ENCODE results near the gene GTPBP10. TPM values are rescaled to one million over a fixed set of nuclear protein-coding genes. Genes with fewer than 3 reads are reported as not detected.

GTPBP10 gene
- total RNA-seq, 1 experiment from 2014 or later, result 18.5 TPM

DNA sequence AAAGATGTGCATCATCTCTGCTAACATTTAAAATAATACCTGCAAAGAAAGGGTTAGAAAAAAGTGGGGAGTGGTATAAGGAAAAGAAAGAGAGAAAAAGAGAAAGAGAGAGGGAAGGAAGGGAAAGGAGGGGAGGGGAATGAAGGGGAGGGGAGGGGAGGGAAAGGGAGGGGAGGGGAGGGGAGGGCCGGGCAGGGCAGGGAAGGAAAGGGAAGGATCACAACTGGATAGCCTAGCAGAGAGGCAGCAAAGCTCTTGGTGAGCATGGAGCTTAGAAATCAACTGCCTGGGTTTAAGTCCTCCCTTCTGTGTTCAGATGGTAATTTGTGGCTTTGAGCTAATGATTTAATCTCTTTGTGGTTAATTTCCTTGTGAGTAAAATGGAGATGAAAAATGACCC lies 20.0 kb upstream of the GTPBP10 start:
- Mint-ChIP-seq H3K27me3 (ENCODE audit: low read depth) (peaks cover 25% of the 10 kb centered on the region), H3K4me3 (no peak overlapping the region), H3K9me3 (no peaks in the 10 kb centered on the region), H3K36me3 (no peaks in the 10 kb centered on the region), H3K4me1 (0 out of 2 replicates have a peak, but pooled peaks cover 5% of the 10 kb centered on the region), H3K27ac (no peak overlapping the region)
- no peak for DNase-seq (ENCODE audit: low spot score)
- TF ChIP-seq, protein P1, sequence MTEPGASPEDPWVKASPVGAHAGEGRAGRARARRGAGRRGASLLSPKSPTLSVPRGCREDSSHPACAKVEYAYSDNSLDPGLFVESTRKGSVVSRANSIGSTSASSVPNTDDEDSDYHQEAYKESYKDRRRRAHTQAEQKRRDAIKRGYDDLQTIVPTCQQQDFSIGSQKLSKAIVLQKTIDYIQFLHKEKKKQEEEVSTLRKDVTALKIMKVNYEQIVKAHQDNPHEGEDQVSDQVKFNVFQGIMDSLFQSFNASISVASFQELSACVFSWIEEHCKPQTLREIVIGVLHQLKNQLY (CRISPR knock-in tag; IDR thresholded peaks at IDR 0.05), result no peak
- ChIA-PET POLR2A (no interaction called here), CTCF (interaction anchor here (1.0 kb wide), 1 partner anchor 101 kb away, joined by 4 read pairs; no protein-coding TSS in a partner anchor)
- ATAC-seq, result peak; percentile 63

DNA sequence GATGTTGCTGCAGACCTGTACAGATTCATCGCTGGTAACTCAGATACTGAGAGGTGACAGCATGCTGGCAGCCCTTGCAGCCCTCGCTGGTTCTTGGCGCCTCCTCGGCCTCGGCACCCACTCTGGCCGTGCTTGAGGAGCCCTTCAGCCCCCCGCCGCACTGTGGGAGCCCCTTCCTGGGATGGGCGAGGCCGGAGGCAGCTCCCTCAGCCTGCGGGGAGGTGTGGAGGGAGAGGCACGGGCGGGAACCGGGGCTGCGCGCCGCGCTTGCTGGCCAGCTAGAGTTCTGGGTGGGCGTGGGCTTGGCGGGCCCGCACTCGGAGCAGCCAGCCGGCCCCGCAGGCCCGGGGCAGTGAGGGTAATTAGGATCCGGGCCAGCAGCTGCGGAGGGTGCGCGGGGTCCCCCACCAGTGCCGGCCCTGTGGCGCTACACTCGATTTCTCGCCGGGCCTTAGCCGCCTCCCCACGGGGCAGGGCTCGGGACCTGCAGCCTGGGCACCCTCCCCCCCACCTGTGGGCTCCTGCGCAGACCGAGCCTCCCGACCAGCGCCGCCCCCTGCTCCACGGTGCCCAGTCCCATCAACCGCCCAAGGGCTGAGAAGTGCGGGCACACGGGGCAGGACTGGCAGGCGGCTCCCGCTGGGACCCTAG lies 12.2 kb upstream of the GTPBP10 start:
- H3K27me3 Mint-ChIP-seq (ENCODE audit: low read depth), result no peaks in the 10 kb centered on the region; the same call in 1 of the 2 replicates
- ATAC-seq (no peak), DNase-seq (ENCODE audit: low spot score) (no peak)
- ChIA-PET CTCF (no interaction called here), POLR2A (no interaction called here)
- H3K27ac Mint-ChIP-seq, result no peak overlapping the region
- no peaks in the 10 kb centered on the region for H3K36me3 Mint-ChIP-seq
- no peak overlapping the region for H3K4me3 Mint-ChIP-seq
- peaks cover 4% of the 10 kb centered on the region for H3K4me1 Mint-ChIP-seq
- H3K9me3 Mint-ChIP-seq, result peaks cover 7% of the 10 kb centered on the region; the same call in 1 of the 2 replicates
- TF ChIP-seq ZNF263 (CRISPR knock-in tag; IDR thresholded peaks at IDR 0.05; ENCODE audit: low read depth) (no peak), SOX15 (CRISPR knock-in tag; IDR thresholded peaks at IDR 0.05) (no peak), GTF2I (CRISPR knock-in tag; conservative IDR thresholded peaks at IDR 0.05) (no peak), OVOL2 (CRISPR knock-in tag; IDR thresholded peaks at IDR 0.05; ENCODE audit: borderline replicate concordance) (no peak), ZNF396 (CRISPR knock-in tag; IDR thresholded peaks at IDR 0.05; ENCODE audit: borderline replicate concordance) (no peak), MXD4 (CRISPR knock-in tag; IDR thresholded peaks at IDR 0.05; ENCODE audit: borderline replicate concordance) (no peak), KAT7 (CRISPR knock-in tag; IDR thresholded peaks at IDR 0.05; ENCODE audit: borderline replicate concordance) (no peak), RORB (CRISPR knock-in tag; IDR thresholded peaks at IDR 0.05) (no peak)
- TF ChIP-seq, protein P2, sequence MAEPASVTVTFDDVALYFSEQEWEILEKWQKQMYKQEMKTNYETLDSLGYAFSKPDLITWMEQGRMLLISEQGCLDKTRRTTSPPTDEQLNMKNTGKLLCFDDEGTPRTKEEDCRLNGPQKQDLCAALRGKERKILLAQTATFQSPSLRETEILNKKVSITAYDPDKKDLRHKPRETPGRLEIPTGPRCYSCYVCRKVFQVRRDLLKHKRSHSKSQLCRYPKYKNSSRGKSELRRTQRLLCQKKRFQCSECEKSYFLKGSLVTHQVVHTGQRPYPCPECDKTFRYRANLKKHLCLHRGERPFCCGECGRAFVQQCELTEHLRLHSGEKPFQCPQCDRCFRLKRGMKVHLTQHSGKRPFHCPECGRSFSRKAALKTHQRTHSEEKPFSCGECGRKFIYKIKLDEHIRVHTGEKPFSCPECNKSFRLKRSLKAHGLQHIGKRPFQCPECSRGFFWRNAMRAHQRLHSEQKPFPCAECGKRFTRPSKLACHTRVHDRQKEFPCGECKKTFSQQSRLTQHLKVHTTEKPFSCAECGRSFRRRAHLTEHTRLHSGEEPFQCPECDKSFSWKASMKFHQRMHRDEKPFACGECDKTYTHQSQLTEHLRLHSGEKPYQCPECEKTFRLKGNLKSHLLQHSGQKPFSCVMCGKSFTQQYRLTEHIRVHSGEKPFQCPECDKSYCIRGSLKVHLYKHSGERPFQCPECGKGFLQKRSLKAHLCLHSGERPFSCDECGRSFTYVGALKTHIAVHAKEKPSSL (CRISPR knock-in tag; conservative IDR thresholded peaks at IDR 0.05), result no peak
- TF ChIP-seq, protein P3, sequence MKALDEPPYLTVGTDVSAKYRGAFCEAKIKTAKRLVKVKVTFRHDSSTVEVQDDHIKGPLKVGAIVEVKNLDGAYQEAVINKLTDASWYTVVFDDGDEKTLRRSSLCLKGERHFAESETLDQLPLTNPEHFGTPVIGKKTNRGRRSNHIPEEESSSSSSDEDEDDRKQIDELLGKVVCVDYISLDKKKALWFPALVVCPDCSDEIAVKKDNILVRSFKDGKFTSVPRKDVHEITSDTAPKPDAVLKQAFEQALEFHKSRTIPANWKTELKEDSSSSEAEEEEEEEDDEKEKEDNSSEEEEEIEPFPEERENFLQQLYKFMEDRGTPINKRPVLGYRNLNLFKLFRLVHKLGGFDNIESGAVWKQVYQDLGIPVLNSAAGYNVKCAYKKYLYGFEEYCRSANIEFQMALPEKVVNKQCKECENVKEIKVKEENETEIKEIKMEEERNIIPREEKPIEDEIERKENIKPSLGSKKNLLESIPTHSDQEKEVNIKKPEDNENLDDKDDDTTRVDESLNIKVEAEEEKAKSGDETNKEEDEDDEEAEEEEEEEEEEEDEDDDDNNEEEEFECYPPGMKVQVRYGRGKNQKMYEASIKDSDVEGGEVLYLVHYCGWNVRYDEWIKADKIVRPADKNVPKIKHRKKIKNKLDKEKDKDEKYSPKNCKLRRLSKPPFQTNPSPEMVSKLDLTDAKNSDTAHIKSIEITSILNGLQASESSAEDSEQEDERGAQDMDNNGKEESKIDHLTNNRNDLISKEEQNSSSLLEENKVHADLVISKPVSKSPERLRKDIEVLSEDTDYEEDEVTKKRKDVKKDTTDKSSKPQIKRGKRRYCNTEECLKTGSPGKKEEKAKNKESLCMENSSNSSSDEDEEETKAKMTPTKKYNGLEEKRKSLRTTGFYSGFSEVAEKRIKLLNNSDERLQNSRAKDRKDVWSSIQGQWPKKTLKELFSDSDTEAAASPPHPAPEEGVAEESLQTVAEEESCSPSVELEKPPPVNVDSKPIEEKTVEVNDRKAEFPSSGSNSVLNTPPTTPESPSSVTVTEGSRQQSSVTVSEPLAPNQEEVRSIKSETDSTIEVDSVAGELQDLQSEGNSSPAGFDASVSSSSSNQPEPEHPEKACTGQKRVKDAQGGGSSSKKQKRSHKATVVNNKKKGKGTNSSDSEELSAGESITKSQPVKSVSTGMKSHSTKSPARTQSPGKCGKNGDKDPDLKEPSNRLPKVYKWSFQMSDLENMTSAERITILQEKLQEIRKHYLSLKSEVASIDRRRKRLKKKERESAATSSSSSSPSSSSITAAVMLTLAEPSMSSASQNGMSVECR (CRISPR knock-in tag; IDR thresholded peaks at IDR 0.05; ENCODE audit: borderline replicate concordance), result no peak
- TF ChIP-seq, protein P4, sequence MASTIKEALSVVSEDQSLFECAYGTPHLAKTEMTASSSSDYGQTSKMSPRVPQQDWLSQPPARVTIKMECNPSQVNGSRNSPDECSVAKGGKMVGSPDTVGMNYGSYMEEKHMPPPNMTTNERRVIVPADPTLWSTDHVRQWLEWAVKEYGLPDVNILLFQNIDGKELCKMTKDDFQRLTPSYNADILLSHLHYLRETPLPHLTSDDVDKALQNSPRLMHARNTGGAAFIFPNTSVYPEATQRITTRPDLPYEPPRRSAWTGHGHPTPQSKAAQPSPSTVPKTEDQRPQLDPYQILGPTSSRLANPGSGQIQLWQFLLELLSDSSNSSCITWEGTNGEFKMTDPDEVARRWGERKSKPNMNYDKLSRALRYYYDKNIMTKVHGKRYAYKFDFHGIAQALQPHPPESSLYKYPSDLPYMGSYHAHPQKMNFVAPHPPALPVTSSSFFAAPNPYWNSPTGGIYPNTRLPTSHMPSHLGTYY (CRISPR knock-in tag; IDR thresholded peaks at IDR 0.05), result no peak
- TF ChIP-seq, protein P5, sequence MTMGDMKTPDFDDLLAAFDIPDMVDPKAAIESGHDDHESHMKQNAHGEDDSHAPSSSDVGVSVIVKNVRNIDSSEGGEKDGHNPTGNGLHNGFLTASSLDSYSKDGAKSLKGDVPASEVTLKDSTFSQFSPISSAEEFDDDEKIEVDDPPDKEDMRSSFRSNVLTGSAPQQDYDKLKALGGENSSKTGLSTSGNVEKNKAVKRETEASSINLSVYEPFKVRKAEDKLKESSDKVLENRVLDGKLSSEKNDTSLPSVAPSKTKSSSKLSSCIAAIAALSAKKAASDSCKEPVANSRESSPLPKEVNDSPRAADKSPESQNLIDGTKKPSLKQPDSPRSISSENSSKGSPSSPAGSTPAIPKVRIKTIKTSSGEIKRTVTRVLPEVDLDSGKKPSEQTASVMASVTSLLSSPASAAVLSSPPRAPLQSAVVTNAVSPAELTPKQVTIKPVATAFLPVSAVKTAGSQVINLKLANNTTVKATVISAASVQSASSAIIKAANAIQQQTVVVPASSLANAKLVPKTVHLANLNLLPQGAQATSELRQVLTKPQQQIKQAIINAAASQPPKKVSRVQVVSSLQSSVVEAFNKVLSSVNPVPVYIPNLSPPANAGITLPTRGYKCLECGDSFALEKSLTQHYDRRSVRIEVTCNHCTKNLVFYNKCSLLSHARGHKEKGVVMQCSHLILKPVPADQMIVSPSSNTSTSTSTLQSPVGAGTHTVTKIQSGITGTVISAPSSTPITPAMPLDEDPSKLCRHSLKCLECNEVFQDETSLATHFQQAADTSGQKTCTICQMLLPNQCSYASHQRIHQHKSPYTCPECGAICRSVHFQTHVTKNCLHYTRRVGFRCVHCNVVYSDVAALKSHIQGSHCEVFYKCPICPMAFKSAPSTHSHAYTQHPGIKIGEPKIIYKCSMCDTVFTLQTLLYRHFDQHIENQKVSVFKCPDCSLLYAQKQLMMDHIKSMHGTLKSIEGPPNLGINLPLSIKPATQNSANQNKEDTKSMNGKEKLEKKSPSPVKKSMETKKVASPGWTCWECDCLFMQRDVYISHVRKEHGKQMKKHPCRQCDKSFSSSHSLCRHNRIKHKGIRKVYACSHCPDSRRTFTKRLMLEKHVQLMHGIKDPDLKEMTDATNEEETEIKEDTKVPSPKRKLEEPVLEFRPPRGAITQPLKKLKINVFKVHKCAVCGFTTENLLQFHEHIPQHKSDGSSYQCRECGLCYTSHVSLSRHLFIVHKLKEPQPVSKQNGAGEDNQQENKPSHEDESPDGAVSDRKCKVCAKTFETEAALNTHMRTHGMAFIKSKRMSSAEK (CRISPR knock-in tag; IDR thresholded peaks at IDR 0.05; ENCODE audit: borderline replicate concordance), result no peak
- TF ChIP-seq, protein P6, sequence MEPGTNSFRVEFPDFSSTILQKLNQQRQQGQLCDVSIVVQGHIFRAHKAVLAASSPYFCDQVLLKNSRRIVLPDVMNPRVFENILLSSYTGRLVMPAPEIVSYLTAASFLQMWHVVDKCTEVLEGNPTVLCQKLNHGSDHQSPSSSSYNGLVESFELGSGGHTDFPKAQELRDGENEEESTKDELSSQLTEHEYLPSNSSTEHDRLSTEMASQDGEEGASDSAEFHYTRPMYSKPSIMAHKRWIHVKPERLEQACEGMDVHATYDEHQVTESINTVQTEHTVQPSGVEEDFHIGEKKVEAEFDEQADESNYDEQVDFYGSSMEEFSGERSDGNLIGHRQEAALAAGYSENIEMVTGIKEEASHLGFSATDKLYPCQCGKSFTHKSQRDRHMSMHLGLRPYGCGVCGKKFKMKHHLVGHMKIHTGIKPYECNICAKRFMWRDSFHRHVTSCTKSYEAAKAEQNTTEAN (CRISPR knock-in tag; IDR thresholded peaks at IDR 0.05), result no peak
